HEK293T (cell line): ENCODE data around the gene GSTA5.
"Not testable (repeated sequence)": the region's sequence is repeated elsewhere in the genome, so short reads cannot be mapped to it uniquely, and the experiment has no call there.

Experiments used
- CTBP1 ChIP-seq: fragments of 450-650 bp; IDR thresholded peaks from 2 replicates; pipeline ENCODE4 v1.6.1; 2016; ENCODE audit warnings: borderline replicate concordance
- ELF4 ChIP-seq: fragments of 450-650 bp; IDR thresholded peaks from 2 replicates; pipeline ENCODE4 v1.6.1; 2017; ENCODE audit warnings: antibody characterized with exemption
- FOXM1 ChIP-seq: fragments of 450-650 bp; IDR thresholded peaks from 2 replicates; pipeline ENCODE4 v1.6.1; 2017; ENCODE audit warnings: mild to moderate bottlenecking, borderline replicate concordance
- HDGF ChIP-seq: fragments of 450-650 bp; IDR thresholded peaks from 2 replicates; pipeline ENCODE4 v1.6.1; 2017; ENCODE audit warnings: antibody characterized with exemption, borderline replicate concordance
- NFRKB ChIP-seq: fragments of 450-650 bp; IDR thresholded peaks from 2 replicates; pipeline ENCODE4 v1.6.1; 2016; ENCODE audit warnings: mild to moderate bottlenecking, moderate library complexity
- PKNOX1 ChIP-seq: fragments of 450-650 bp; IDR thresholded peaks from 2 replicates; pipeline ENCODE4 v1.6.1; 2016
- SP1 ChIP-seq: fragments of 450-650 bp; IDR thresholded peaks from 2 replicates; pipeline ENCODE4 v1.6.1; 2017

- not testable (repeated sequence) for TF ChIP-seq NFRKB, SP1, FOXM1, PKNOX1, CTBP1, HDGF, ELF4
Measured at GRCh38 chr6:52827073-52827783, 13.4 kb downstream of the GSTA5 start.
